ENCODE measurements around the gene TMEM184C. TPM values are rescaled to one million over a fixed set of nuclear protein-coding genes. Genes with fewer than 3 reads are reported as not detected.

TMEM184C gene
- total RNA-seq, 5 donors from 2014 or later (not counting 1 experiment from before 2014, with no cell fraction given) = 13.2 to 27.2 (median 21.8) TPM

DNA sequence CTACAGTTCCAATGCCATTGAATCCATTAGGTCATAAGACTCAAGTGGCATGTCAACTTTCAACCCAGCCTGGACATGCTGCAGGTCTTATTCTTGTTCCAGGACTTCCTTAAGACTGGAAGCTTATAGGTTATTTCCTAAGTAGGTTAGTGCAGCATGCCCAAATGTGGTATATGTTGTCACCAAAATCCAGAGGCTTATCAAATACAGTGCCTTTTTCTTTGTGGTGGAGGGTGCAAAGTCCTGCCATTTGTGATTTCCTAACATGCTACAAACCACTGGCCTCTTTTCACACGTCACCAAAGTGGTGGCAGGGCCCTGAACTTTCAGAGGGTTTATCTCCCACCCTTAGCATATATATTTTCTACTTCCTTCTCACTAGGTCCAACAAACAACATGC is 9.7 kb upstream of the TMEM184C start:
- Histone ChIP-seq H3K36me3 (ENCODE audit: control insufficient read depth in 2 of 2, extremely low read depth in 1 of 2, insufficient read depth in 1 of 2, low read length in 1 of 2) (no peaks in the 10 kb centered on the region), H3K27me3 (replicated peaks in 1 of 2; ENCODE audit: control insufficient read depth in 2 of 2, extremely low read depth in 1 of 2, insufficient read depth in 2 of 2, low read length in 1 of 2) (peaks cover 0 to 3% of the 10 kb centered on the region in 2 experiments), H3K4me3 (ENCODE audit: control insufficient read depth in 1 of 2, extremely low read depth in 1 of 2, low read length in 1 of 2) (no peak overlapping the region), H3K27ac (ENCODE audit: low read length) (no peak overlapping the region), H3K9me3 (no peaks in the 10 kb centered on the region), H3K4me1 (ENCODE audit: control insufficient read depth in 1 of 2, extremely low read depth in 1 of 2, insufficient read depth in 2 of 2, low read length in 2 of 2) (no peaks in the 10 kb centered on the region)
- Mint-ChIP-seq H3K4me1 (no peaks in the 10 kb centered on the region), H3K9me3 (no peaks in the 10 kb centered on the region), H3K27me3 (peaks cover 11 to 14% of the 10 kb centered on the region in 2 donors), H3K36me3 (no peaks in the 10 kb centered on the region), H3K4me3 (no peak overlapping the region), H3K27ac (no peak overlapping the region)
- no peak for DNase-seq
- ChIA-PET CTCF (interaction anchor here in 1 of 2 donors (0.5 kb wide), 1 partner anchor 732 kb away, joined by 3 read pairs; no protein-coding TSS in a partner anchor), POLR2A (interaction anchor here in 1 of 2 donors (0.7 kb wide), 1 partner anchor 709 kb away, joined by 3 read pairs; no protein-coding TSS in a partner anchor)
- WGBS (ENCODE audit: insufficient coverage) = 80% methylated on average over 1 of the region's 1 CpG
- ATAC-seq (replicated peaks in 1 of 4) = no peak

DNA sequence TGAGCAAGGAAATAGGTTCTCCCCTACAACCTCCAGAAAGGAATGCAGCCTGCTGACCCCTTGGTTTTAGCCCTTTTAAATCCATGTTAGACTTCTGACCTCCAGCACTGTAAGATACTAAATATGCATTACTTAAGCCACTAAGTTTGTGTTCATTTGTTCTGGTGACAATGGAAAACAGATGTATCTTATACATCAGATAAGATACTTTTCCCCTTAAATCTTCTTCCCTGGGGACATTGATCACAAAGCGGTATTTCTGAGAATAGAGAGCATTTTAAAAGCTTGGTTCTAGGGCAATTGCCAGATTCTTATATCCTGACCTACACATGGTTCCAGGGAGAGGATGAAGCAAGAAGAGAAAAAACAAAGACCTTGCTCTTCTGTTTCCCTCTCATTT is 6.5 kb upstream of the TMEM184C start:
- Histone ChIP-seq H3K27ac (ENCODE audit: low read length) (no peak overlapping the region), H3K36me3 (ENCODE audit: control insufficient read depth in 2 of 2, extremely low read depth in 1 of 2, insufficient read depth in 1 of 2, low read length in 1 of 2) (no peaks in the 10 kb centered on the region), H3K4me3 (ENCODE audit: control insufficient read depth in 1 of 2, extremely low read depth in 1 of 2, low read length in 1 of 2) (no peak overlapping the region), H3K9me3 (no peaks in the 10 kb centered on the region), H3K27me3 (replicated peaks in 1 of 2; ENCODE audit: control insufficient read depth in 2 of 2, extremely low read depth in 1 of 2, insufficient read depth in 2 of 2, low read length in 1 of 2) (peaks cover 2 to 3% of the 10 kb centered on the region in 2 experiments), H3K4me1 (ENCODE audit: control insufficient read depth in 1 of 2, extremely low read depth in 1 of 2, insufficient read depth in 2 of 2, low read length in 2 of 2) (no peaks in the 10 kb centered on the region)
- no peak for ATAC-seq (replicated peaks in 1 of 4)
- no peaks in the 10 kb centered on the region for H3K4me1 Mint-ChIP-seq
- H3K36me3 Mint-ChIP-seq = no peaks in the 10 kb centered on the region
- WGBS (ENCODE audit: insufficient coverage) = no CpG with 5 or more reads among the region's 1 CpG
- no peak overlapping the region for H3K4me3 Mint-ChIP-seq
- H3K9me3 Mint-ChIP-seq = no peaks in the 10 kb centered on the region
- H3K27ac Mint-ChIP-seq = no peak overlapping the region
- peaks cover 14 to 16% of the 10 kb centered on the region in 2 donors for H3K27me3 Mint-ChIP-seq
- POLR2A ChIA-PET = interaction anchor here in 1 of 2 donors (0.6 kb wide), 1 partner anchor 30 kb away, joined by 3 read pairs; no protein-coding TSS in a partner anchor
- DNase-seq = no peak
- CTCF ChIA-PET = interaction anchor here in 1 of 2 donors (1.0 kb wide), 1 partner anchor 176 kb away, joined by 6 read pairs; no protein-coding TSS in a partner anchor

DNA sequence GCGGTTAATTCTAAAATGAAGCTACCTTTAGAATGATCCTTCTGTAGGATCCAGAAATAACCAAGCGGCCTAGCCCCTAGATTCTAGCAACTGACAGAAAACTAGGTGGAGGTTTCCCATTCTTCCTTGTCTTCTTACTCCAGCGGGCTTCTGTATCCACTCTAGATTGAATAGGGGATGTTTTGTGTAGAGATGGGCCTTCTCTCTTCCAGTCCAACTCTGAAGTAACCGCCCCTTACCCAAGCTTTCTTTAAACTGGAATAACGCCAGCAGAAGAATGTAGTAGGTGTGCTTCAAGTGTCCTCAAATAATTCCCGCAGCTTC is 386 bp upstream of the TMEM184C start:
- H3K27ac Mint-ChIP-seq = peak overlapping the region; percentile 96 to 98
- DNase-seq (no peak), ATAC-seq (replicated peaks in 1 of 4) (peak in 1 of 4 experiments; percentile 4)
- ChIA-PET POLR2A (interaction anchor here (0.7 to 2.2 kb wide), 4 partner anchors 68 to 250 kb away, joined by 3 to 47 read pairs (median 4); partner anchors contain the start of genes ARHGAP10 (in 1 of the 2) and PRMT9 (in 1 of the 2)), CTCF (interaction anchor here (0.6 to 3.0 kb wide), 11 partner anchors 12 to 261 kb away, joined by 3 to 45 read pairs (median 5); partner anchors contain the start of genes PRMT9 (in 2 of the 2) and ARHGAP10 (in 1 of the 2))
- H3K36me3 Mint-ChIP-seq = peaks cover 16% of the 10 kb centered on the region
- peaks cover 0 to 5% of the 10 kb centered on the region in 2 donors for H3K27me3 Mint-ChIP-seq
- peaks cover 33 to 50% (median 42%) of the 10 kb centered on the region in 3 donors for H3K4me1 Mint-ChIP-seq
- Histone ChIP-seq H3K36me3 (ENCODE audit: control insufficient read depth in 2 of 2, extremely low read depth in 1 of 2, insufficient read depth in 1 of 2, low read length in 1 of 2) (no peaks in the 10 kb centered on the region), H3K27ac (ENCODE audit: low read length) (peak overlapping the region; percentile 90), H3K27me3 (replicated peaks in 1 of 2; ENCODE audit: control insufficient read depth in 2 of 2, extremely low read depth in 1 of 2, insufficient read depth in 2 of 2, low read length in 1 of 2) (peaks cover 0 to 2% of the 10 kb centered on the region in 2 experiments), H3K4me1 (ENCODE audit: control insufficient read depth in 1 of 2, extremely low read depth in 1 of 2, insufficient read depth in 2 of 2, low read length in 2 of 2) (peaks cover 28 to 32% of the 10 kb centered on the region in 2 experiments), H3K9me3 (no peaks in the 10 kb centered on the region), H3K4me3 (ENCODE audit: control insufficient read depth in 1 of 2, extremely low read depth in 1 of 2, low read length in 1 of 2) (peak overlapping the region; percentile 81 to 90)
- 0% methylated on average over 1 of the region's 6 CpGs for WGBS (ENCODE audit: insufficient coverage)
- H3K9me3 Mint-ChIP-seq = no peaks in the 10 kb centered on the region
- peak overlapping the region; percentile 95 to 96 (median 95) for H3K4me3 Mint-ChIP-seq

DNA sequence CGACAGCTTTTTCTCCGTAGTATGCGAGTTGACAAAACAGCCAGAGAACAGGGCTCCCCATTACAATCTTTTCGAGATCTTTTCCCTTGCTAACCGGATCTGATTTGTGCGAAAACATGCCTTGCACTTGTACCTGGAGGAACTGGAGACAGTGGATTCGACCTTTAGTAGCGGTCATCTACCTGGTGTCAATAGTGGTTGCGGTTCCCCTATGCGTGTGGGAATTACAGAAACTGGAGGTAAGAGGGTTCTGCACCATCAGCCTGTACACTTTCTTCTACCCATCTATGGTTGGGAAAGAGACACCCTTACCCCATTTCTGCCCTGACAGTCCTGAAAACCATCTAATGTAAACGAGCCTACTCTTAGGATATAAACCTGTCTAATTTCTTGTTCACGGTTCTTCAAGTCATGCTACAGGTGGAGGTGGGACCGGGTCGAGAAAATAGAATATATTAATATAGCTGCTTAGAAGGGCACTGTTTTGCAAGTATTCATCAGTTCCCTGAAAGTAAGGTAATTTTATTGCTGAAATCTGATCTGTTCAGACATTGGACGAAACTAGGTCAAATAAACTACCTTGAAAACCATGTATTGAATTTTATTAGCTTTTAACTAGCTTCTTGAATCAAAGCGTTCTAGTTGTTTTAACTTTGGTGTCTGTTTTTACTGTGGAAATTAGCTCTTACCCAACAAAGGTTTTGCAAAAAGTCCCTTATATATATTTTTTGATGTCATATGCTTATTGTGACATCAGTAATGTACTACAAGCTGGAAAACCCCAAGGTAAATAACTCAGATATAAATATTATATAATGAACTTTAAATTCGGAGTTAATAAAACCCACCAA is 869 bp downstream of the TMEM184C start:
- 0% methylated on average over 5 of the region's 17 CpGs for WGBS (ENCODE audit: insufficient coverage)
- peaks cover 22% of the 10 kb centered on the region for H3K36me3 Mint-ChIP-seq

DNA sequence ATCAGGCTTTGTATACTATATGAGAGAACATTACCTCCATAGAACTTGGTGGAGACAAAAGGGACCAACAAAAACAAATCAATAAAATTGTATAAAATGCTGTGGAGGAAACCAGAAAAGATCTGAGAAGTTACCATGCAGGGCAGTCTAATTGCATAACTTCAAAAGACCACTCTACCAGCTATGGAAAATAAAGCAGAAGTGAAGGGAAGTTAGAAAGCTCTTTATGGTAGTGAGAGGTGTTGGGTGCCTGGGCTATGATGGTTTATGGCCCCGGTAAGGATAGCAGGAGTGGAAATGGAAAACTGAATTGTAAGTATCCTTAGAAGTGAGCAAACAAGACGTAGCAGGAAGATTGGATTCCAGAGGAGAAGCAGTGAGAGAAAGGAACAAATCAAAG is 3.1 kb downstream of the TMEM184C start:
- H3K36me3 ChIP-seq (ENCODE audit: control insufficient read depth in 2 of 2, extremely low read depth in 1 of 2, insufficient read depth in 1 of 2, low read length in 1 of 2) = peaks cover 0 to 24% of the 10 kb centered on the region in 2 donors
- ChIA-PET POLR2A (no interaction called here), CTCF (no interaction called here)
- no peak for DNase-seq
- peaks cover 33% of the 10 kb centered on the region for H3K36me3 Mint-ChIP-seq
- WGBS (ENCODE audit: insufficient coverage) = 85% methylated on average over 2 of the region's 2 CpGs
- peaks cover 43 to 59% (median 50%) of the 10 kb centered on the region in 3 donors for H3K4me1 Mint-ChIP-seq
- no peaks in the 10 kb centered on the region for H3K9me3 Mint-ChIP-seq
- H3K4me1 ChIP-seq (ENCODE audit: control insufficient read depth in 1 of 2, extremely low read depth in 1 of 2, insufficient read depth in 2 of 2, low read length in 2 of 2) = peaks cover 32 to 34% of the 10 kb centered on the region in 2 experiments
- no peak overlapping the region for H3K27ac ChIP-seq (ENCODE audit: low read length)
- no peak for ATAC-seq (replicated peaks in 1 of 4)
- H3K27me3 Mint-ChIP-seq = peaks cover 0 to 1% of the 10 kb centered on the region in 2 donors
- H3K27me3 ChIP-seq (replicated peaks in 1 of 2; ENCODE audit: control insufficient read depth in 2 of 2, extremely low read depth in 1 of 2, insufficient read depth in 2 of 2, low read length in 1 of 2) = no peaks in the 10 kb centered on the region
- no peaks in the 10 kb centered on the region for H3K9me3 ChIP-seq
- peak overlapping the region; percentile 42 to 95 (median 44) for H3K4me3 Mint-ChIP-seq
- no peak overlapping the region for H3K4me3 ChIP-seq (ENCODE audit: control insufficient read depth in 1 of 2, extremely low read depth in 1 of 2, low read length in 1 of 2)
- no peak overlapping the region for H3K27ac Mint-ChIP-seq

More for the DNA sequence above, 869 bp downstream of the TMEM184C start:
- ATAC-seq (replicated peaks in 1 of 4) (no peak), DNase-seq (peak in 2 of 35 experiments; percentile 3 to 29)
- Mint-ChIP-seq H3K9me3 (no peaks in the 10 kb centered on the region), H3K27ac (peak overlapping the region; percentile 96 to 98), H3K4me3 (peak overlapping the region; percentile 95 to 96 (median 95)), H3K4me1 (peaks cover 39 to 59% (median 50%) of the 10 kb centered on the region in 3 donors), H3K27me3 (peaks cover 0 to 5% of the 10 kb centered on the region in 2 donors)
- ChIA-PET POLR2A (interaction anchor here (0.5 to 2.2 kb wide), 12 partner anchors 10 to 1789 kb away, joined by 3 to 47 read pairs (median 4); partner anchors contain the start of genes ARHGAP10 (in 1 of the 2) and PRMT9 (in 1 of the 2)), CTCF (interaction anchor here (0.7 to 3.0 kb wide), 7 partner anchors 21 to 248 kb away, joined by 3 to 45 read pairs (median 5); partner anchors contain the start of genes ARHGAP10 (in 1 of the 2) and PRMT9 (in 1 of the 2))
- Histone ChIP-seq H3K4me3 (ENCODE audit: control insufficient read depth in 1 of 2, extremely low read depth in 1 of 2, low read length in 1 of 2) (peak overlapping the region; percentile 81 to 90), H3K9me3 (no peaks in the 10 kb centered on the region), H3K4me1 (ENCODE audit: control insufficient read depth in 1 of 2, extremely low read depth in 1 of 2, insufficient read depth in 2 of 2, low read length in 2 of 2) (peaks cover 32 to 34% of the 10 kb centered on the region in 2 experiments), H3K27me3 (replicated peaks in 1 of 2; ENCODE audit: control insufficient read depth in 2 of 2, extremely low read depth in 1 of 2, insufficient read depth in 2 of 2, low read length in 1 of 2) (peaks cover 0 to 2% of the 10 kb centered on the region in 2 experiments), H3K27ac (ENCODE audit: low read length) (peak overlapping the region; percentile 90), H3K36me3 (ENCODE audit: control insufficient read depth in 2 of 2, extremely low read depth in 1 of 2, insufficient read depth in 1 of 2, low read length in 1 of 2) (peaks cover 0 to 9% of the 10 kb centered on the region in 2 donors)

DNA sequence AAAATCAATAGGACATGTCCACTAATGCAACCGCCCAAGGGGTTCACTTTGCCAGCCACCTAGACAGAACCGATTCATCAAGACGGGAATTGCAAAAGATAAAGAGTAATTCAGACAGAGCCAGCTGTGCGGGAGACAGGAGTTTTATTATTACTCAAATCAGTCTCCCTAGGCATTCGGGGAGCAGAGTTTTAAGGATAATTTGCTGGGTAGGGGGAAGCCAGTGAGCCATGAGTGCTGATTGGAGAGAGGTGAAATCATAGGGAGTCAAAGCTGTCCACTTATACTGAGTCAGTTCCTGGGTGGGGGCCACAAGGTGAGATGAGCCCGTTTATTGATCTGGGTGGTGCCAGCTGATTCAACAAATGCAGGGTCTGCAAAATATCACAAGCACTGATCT is 8.5 kb downstream of the TMEM184C start:
- H3K36me3 ChIP-seq (ENCODE audit: control insufficient read depth in 2 of 2, extremely low read depth in 1 of 2, insufficient read depth in 1 of 2, low read length in 1 of 2) = peaks cover 0 to 62% of the 10 kb centered on the region in 2 donors
- H3K27ac Mint-ChIP-seq = no peak overlapping the region
- H3K27me3 Mint-ChIP-seq = no peaks in the 10 kb centered on the region

More for the DNA sequence above, 8.5 kb downstream of the TMEM184C start:
- DNase-seq (no peak), ATAC-seq (replicated peaks in 1 of 4) (no peak)
- no peak overlapping the region for H3K4me3 Mint-ChIP-seq
- peaks cover 19 to 29% (median 21%) of the 10 kb centered on the region in 3 donors for H3K4me1 Mint-ChIP-seq
- POLR2A ChIA-PET = interaction anchor here in 1 of 2 donors (0.5 to 0.6 kb wide), 2 partner anchors 51 to 356 kb away, joined by 3 to 5 read pairs; no protein-coding TSS in a partner anchor
- no peaks in the 10 kb centered on the region for H3K27me3 ChIP-seq (replicated peaks in 1 of 2; ENCODE audit: control insufficient read depth in 2 of 2, extremely low read depth in 1 of 2, insufficient read depth in 2 of 2, low read length in 1 of 2)
- peaks cover 46% of the 10 kb centered on the region for H3K36me3 Mint-ChIP-seq
- H3K4me3 ChIP-seq (ENCODE audit: control insufficient read depth in 1 of 2, extremely low read depth in 1 of 2, low read length in 1 of 2) = no peak overlapping the region
- CTCF ChIA-PET = no interaction called here
- no peak overlapping the region for H3K27ac ChIP-seq (ENCODE audit: low read length)
- peaks cover 6 to 10% of the 10 kb centered on the region in 2 experiments for H3K4me1 ChIP-seq (ENCODE audit: control insufficient read depth in 1 of 2, extremely low read depth in 1 of 2, insufficient read depth in 2 of 2, low read length in 2 of 2)
- H3K9me3 Mint-ChIP-seq = no peaks in the 10 kb centered on the region
- H3K9me3 ChIP-seq = no peaks in the 10 kb centered on the region
- WGBS (ENCODE audit: insufficient coverage) = no CpG with 5 or more reads among the region's 6 CpGs
